Measurements from ENCODE around the gene NAB1.
A peak's percentile ranks its signal among the peaks of the same experiment; 100 is the strongest.

NAB1 gene

GRCh38 chr2:190716176-190716807 is 67.4 kb downstream of the NAB1 start:
- no peak for DNase-seq (ENCODE audit: low spot score)

GRCh38 chr2:190717306-190717705 is 68.4 kb downstream of the NAB1 start:
- no peak for DNase-seq (ENCODE audit: low spot score)

- DNase-seq (ENCODE audit: low spot score): no peak
Observed at GRCh38 chr2:190717764-190718651, 69.1 kb downstream of the NAB1 start.

GRCh38 chr2:190718652-190719526 is 70.0 kb downstream of the NAB1 start:
- DNase-seq (ENCODE audit: low spot score): peak; percentile 81

GRCh38 chr2:190720276-190720675 is 71.4 kb downstream of the NAB1 start:
- no peak for DNase-seq (ENCODE audit: low spot score)

- DNase-seq (ENCODE audit: low spot score): no peak
Observed at GRCh38 chr2:190720691-190721090, 71.8 kb downstream of the NAB1 start.

GRCh38 chr2:190722061-190722759 is 73.3 kb downstream of the NAB1 start:
- no peak for DNase-seq (ENCODE audit: low spot score)

GRCh38 chr2:190722835-190723234 is 74.0 kb downstream of the NAB1 start:
- no peak for DNase-seq (ENCODE audit: low spot score)

- no peak for DNase-seq (ENCODE audit: low spot score)
Observed at GRCh38 chr2:190723397-190724090, 74.7 kb downstream of the NAB1 start.

- DNase-seq (ENCODE audit: low spot score): no peak
Observed at GRCh38 chr2:190726255-190726654, 77.4 kb downstream of the NAB1 start.

- no peak for DNase-seq (ENCODE audit: low spot score)
Observed at GRCh38 chr2:190736355-190736754, 87.5 kb downstream of the NAB1 start.

GRCh38 chr2:190740449-190740848 is 91.6 kb downstream of the NAB1 start:
- DNase-seq (ENCODE audit: low spot score): no peak

All from LoVo (cell line).